WTC11 (cell line): ENCODE measurements around the gene CDK16. TPM values are rescaled to one million over a fixed set of nuclear protein-coding genes. Genes with fewer than 3 reads are reported as not detected.

ENCODE experiments used
- ATAC-seq: fragments of 200-7000 bp; cut with Tn5 transposase; 2 replicates; pipeline ENCODE4 v1.10.0; 2021; ENCODE audit warnings: mild to moderate bottlenecking, moderate library complexity
- CTCF ChIA-PET: fragments of 300-600 bp; sonication (Branson Sonifier 250); formaldehyde crosslinking; loops from one replicate; lab custom pipeline; 2021; ENCODE audit warnings: antibody characterized with exemption; lab: Charles Lee
- POLR2A ChIA-PET: fragments of 350-600 bp; sonication (Branson Sonifier 250); formaldehyde crosslinking; loops from one replicate; lab custom pipeline; 2021; ENCODE audit warnings: antibody characterized with exemption; lab: Charles Lee
- DNase-seq: peaks from one replicate; pipeline ENCODE4 v3.0.0; 2021; ENCODE audit warnings: low spot score
- H3K27ac Mint-ChIP-seq: 2 replicates; pipeline ENCODE4 v1.8.0; 2021; ENCODE audit warnings: mixed read lengths
- H3K27me3 Mint-ChIP-seq: 2 replicates; pipeline ENCODE4 v1.8.0; 2021; ENCODE audit warnings: low read depth, mild to moderate bottlenecking, moderate library complexity, mixed read lengths
- H3K36me3 Mint-ChIP-seq: 2 replicates; pipeline ENCODE4 v1.8.0; 2021; ENCODE audit warnings: mixed read lengths
- H3K4me1 Mint-ChIP-seq: 2 replicates; pipeline ENCODE4 v1.8.0; 2022; ENCODE audit warnings: mixed read lengths
- H3K4me3 Mint-ChIP-seq: 2 replicates; pipeline ENCODE4 v1.8.0; 2021; ENCODE audit warnings: mild to moderate bottlenecking, moderate library complexity, mixed read lengths
- H3K9me3 Mint-ChIP-seq: 2 replicates; pipeline ENCODE4 v1.8.0; 2021; ENCODE audit warnings: mixed read lengths
- ATF3 ChIP-seq: sonication (generic); formaldehyde crosslinking; conservative IDR thresholded peaks from 2 replicates; pipeline ENCODE4 v1.8.1; 2022; ENCODE audit warnings: mild to moderate bottlenecking, missing genetic modification reagents
- E2F4 ChIP-seq: sonication (generic); formaldehyde crosslinking; IDR thresholded peaks from 2 replicates; pipeline ENCODE4 v1.8.1; 2022; ENCODE audit warnings: low read depth, mild to moderate bottlenecking, moderate library complexity, missing genetic modification reagents, borderline replicate concordance
- E2F5 ChIP-seq: sonication (generic); formaldehyde crosslinking; IDR thresholded peaks from 2 replicates; pipeline ENCODE4 v1.8.1; 2022; ENCODE audit warnings: mild to moderate bottlenecking, moderate library complexity, missing genetic modification reagents
- ELF4 ChIP-seq: sonication (generic); formaldehyde crosslinking; IDR thresholded peaks from 2 replicates; pipeline ENCODE4 v1.8.1; 2022; ENCODE audit warnings: low read depth, mild to moderate bottlenecking, moderate library complexity, missing genetic modification reagents
- ERG ChIP-seq: fragments of 250-450 bp; sonication (Bioruptor Pico); IDR thresholded peaks from 2 replicates; pipeline ENCODE4 v1.8.0; 2021; ENCODE audit warnings: mild to moderate bottlenecking
- FOXJ3 ChIP-seq: sonication (generic); formaldehyde crosslinking; IDR thresholded peaks from 2 replicates; pipeline ENCODE4 v1.9.0; 2021; ENCODE audit warnings: missing genetic modification reagents, mild to moderate bottlenecking, borderline replicate concordance
- FOXK1 ChIP-seq: sonication (generic); formaldehyde crosslinking; IDR thresholded peaks from 2 replicates; pipeline ENCODE4 v1.8.0; 2022; ENCODE audit warnings: mild to moderate bottlenecking, moderate library complexity, missing genetic modification reagents
- FOXP1 ChIP-seq: sonication (generic); formaldehyde crosslinking; IDR thresholded peaks from 2 replicates; pipeline ENCODE4 v1.8.0; 2022; ENCODE audit warnings: missing genetic modification reagents, mild to moderate bottlenecking, moderate library complexity, borderline replicate concordance
- GTF2I ChIP-seq: fragments of 250-450 bp; sonication (Bioruptor Pico); conservative IDR thresholded peaks from 2 replicates; pipeline ENCODE4 v1.4.0; 2021; ENCODE audit warnings: mild to moderate bottlenecking
- HMGA2 ChIP-seq: fragments of 250-450 bp; sonication (Bioruptor Pico); IDR thresholded peaks from 2 replicates; pipeline ENCODE4 v1.4.0; 2021; ENCODE audit warnings: mild to moderate bottlenecking, moderate library complexity
- HMGXB4 ChIP-seq: sonication (generic); formaldehyde crosslinking; IDR thresholded peaks from 2 replicates; pipeline ENCODE4 v1.8.1; 2023; ENCODE audit warnings: mild to moderate bottlenecking, moderate library complexity, missing genetic modification reagents
- IRF1 ChIP-seq: sonication (generic); formaldehyde crosslinking; IDR thresholded peaks from 2 replicates; pipeline ENCODE4 v1.8.0; 2023; ENCODE audit warnings: missing genetic modification reagents
- JUN ChIP-seq: sonication (generic); formaldehyde crosslinking; IDR thresholded peaks from 2 replicates; pipeline ENCODE4 v1.8.0; 2023; ENCODE audit warnings: mild to moderate bottlenecking, missing genetic modification reagents
- MAX ChIP-seq: sonication (generic); formaldehyde crosslinking; IDR thresholded peaks from 2 replicates; pipeline ENCODE4 v1.8.0; 2022; ENCODE audit warnings: mild to moderate bottlenecking, missing genetic modification reagents
- NFYB ChIP-seq: sonication (generic); formaldehyde crosslinking; conservative IDR thresholded peaks from 2 replicates; pipeline ENCODE4 v1.8.0; 2022; ENCODE audit warnings: low read depth, missing genetic modification reagents
- NR2C2 ChIP-seq: sonication (generic); formaldehyde crosslinking; IDR thresholded peaks from 2 replicates; pipeline ENCODE4 v1.8.0; 2022; ENCODE audit warnings: mild to moderate bottlenecking, missing genetic modification reagents
- NR3C1 ChIP-seq: sonication (generic); formaldehyde crosslinking; conservative IDR thresholded peaks from 2 replicates; pipeline ENCODE4 v1.8.1; 2023; ENCODE audit warnings: low read depth, mild to moderate bottlenecking, missing genetic modification reagents
- PREB ChIP-seq: sonication (generic); formaldehyde crosslinking; IDR thresholded peaks from 2 replicates; pipeline ENCODE4 v1.8.1; 2022; ENCODE audit warnings: mild to moderate bottlenecking, missing genetic modification reagents, moderate library complexity, borderline replicate concordance
- TEAD1 ChIP-seq: sonication (generic); formaldehyde crosslinking; IDR thresholded peaks from 2 replicates; pipeline ENCODE4 v1.8.0; 2022; ENCODE audit warnings: mild to moderate bottlenecking, missing genetic modification reagents
- TEAD4 ChIP-seq: sonication (generic); formaldehyde crosslinking; IDR thresholded peaks from 2 replicates; pipeline ENCODE4 v1.8.0; 2022; ENCODE audit warnings: mild to moderate bottlenecking, missing genetic modification reagents
- TP53 ChIP-seq: sonication (generic); formaldehyde crosslinking; IDR thresholded peaks from 2 replicates; pipeline ENCODE4 v1.8.1; 2023; ENCODE audit warnings: mild to moderate bottlenecking, missing genetic modification reagents
- ZNF219 ChIP-seq: sonication (generic); formaldehyde crosslinking; IDR thresholded peaks from 2 replicates; pipeline ENCODE4 v1.8.0; 2023; ENCODE audit warnings: missing genetic modification reagents, mild to moderate bottlenecking, borderline replicate concordance
- ZNF317 ChIP-seq: sonication (generic); formaldehyde crosslinking; IDR thresholded peaks from 2 replicates; pipeline ENCODE4 v1.8.1; 2023; ENCODE audit warnings: low read depth, mild to moderate bottlenecking, moderate library complexity, missing genetic modification reagents, borderline replicate concordance
- ZNF425 ChIP-seq: fragments of 250-450 bp; sonication (Bioruptor Pico); conservative IDR thresholded peaks from 2 replicates; pipeline ENCODE4 v1.9.0; 2021; ENCODE audit warnings: mild to moderate bottlenecking
- total RNA-seq: library from RNA; stranded (reverse); gene quantifications from 3 replicates; pipeline ENCODE4 v1.2.3, GENCODE V29; 2021

The CDK16 gene
- total RNA-seq, 1 experiment from 2014 or later, result 130 TPM

- Mint-ChIP-seq H3K9me3 (no peaks in the 10 kb centered on the region), H3K36me3 (peaks cover 48% of the 10 kb centered on the region), H3K4me1 (peaks cover 17% of the 10 kb centered on the region), H3K27me3 (no peaks in the 10 kb centered on the region; the same call in 1 of the 2 replicates), H3K4me3 (no peak overlapping the region), H3K27ac (no peak overlapping the region)
- ChIA-PET POLR2A (no interaction called here), CTCF (no interaction called here)
- TF ChIP-seq TP53 (CRISPR knock-in tag) (no peak), FOXK1 (CRISPR knock-in tag) (no peak), ZNF317 (CRISPR knock-in tag) (no peak), E2F4 (CRISPR knock-in tag) (no peak), PREB (no peak), TEAD4 (CRISPR knock-in tag) (no peak), FOXJ3 (CRISPR knock-in tag) (no peak)
- no peak for ATAC-seq
- no peak for DNase-seq
These were observed 5.2 kb downstream of the CDK16 start for GRCh38 chrX:47223476-47224250.

GRCh38 chrX:47224266-47224895 lies 5.9 kb downstream of the CDK16 start:
- DNase-seq (no peak), ATAC-seq (no peak)
- Mint-ChIP-seq H3K9me3 (no peaks in the 10 kb centered on the region), H3K4me3 (no peak overlapping the region), H3K27ac (no peak overlapping the region), H3K27me3 (no peaks in the 10 kb centered on the region; the same call in 1 of the 2 replicates), H3K36me3 (peaks cover 51% of the 10 kb centered on the region), H3K4me1 (peaks cover 16% of the 10 kb centered on the region)
- POLR2A ChIA-PET, result no interaction called here
- CTCF ChIA-PET, result no interaction called here
- TF ChIP-seq ZNF219 (CRISPR knock-in tag) (no peak), NR2C2 (CRISPR knock-in tag) (no peak), ZNF425 (CRISPR knock-in tag) (no peak), JUN (CRISPR knock-in tag) (no peak), HMGXB4 (CRISPR knock-in tag) (no peak), NFYB (no peak), FOXJ3 (CRISPR knock-in tag) (no peak), HMGA2 (CRISPR knock-in tag) (no peak), ERG (no peak), FOXP1 (CRISPR knock-in tag) (no peak), MAX (CRISPR knock-in tag) (no peak), E2F5 (CRISPR knock-in tag) (no peak), NR3C1 (CRISPR knock-in tag) (no peak), TEAD1 (no peak), ELF4 (CRISPR knock-in tag) (no peak), GTF2I (no peak), ATF3 (CRISPR knock-in tag) (no peak), IRF1 (CRISPR knock-in tag) (no peak)
